Activated naive CD8-positive, alpha-beta T cell treated with anti-CD3 and anti-CD28 coated beads, Interleukin-2, amount 50 U/mL, for 24 hours (primary cell): ENCODE data around the gene ZFYVE26.
A peak's percentile ranks its signal among the peaks of the same experiment; 100 is the strongest.

Experiments used
- ATAC-seq: fragments of 150-1000 bp; cut with Tn5 transposase; one replicate; pipeline ENCODE4 v1.10.0; 2021
- DNase-seq: peaks from one replicate; pipeline ENCODE4 v3.0.0; 2021
- H3K27ac Mint-ChIP-seq: one replicate; pipeline ENCODE4 v1.8.0; 2021; ENCODE audit warnings: mild to moderate bottlenecking, mixed read lengths
- H3K27me3 Mint-ChIP-seq: one replicate; pipeline ENCODE4 v1.8.0; 2021; ENCODE audit warnings: mixed read lengths
- H3K36me3 Mint-ChIP-seq: one replicate; pipeline ENCODE4 v1.8.0; 2021; ENCODE audit warnings: low read depth, mixed read lengths
- H3K4me1 Mint-ChIP-seq: one replicate; pipeline ENCODE4 v1.8.0; 2021; ENCODE audit warnings: mixed read lengths
- H3K4me3 Mint-ChIP-seq: one replicate; pipeline ENCODE4 v1.8.0; 2021; ENCODE audit warnings: mild to moderate bottlenecking, moderate library complexity, mixed read lengths
- H3K9me3 Mint-ChIP-seq: one replicate; pipeline ENCODE4 v1.8.0; 2021; ENCODE audit warnings: mixed read lengths

ZFYVE26 gene

GRCh38 chr14:67816326-67817002 lies at the start of gene ZFYVE26:
TSS of gene ZFYVE26 (minus strand) at chr14:67816590. CDS start at chr14:67815963, 627 bp downstream.
- H3K27ac Mint-ChIP-seq = peak within 1 kb of the TSS; percentile 96
- peak; percentile 90 for ATAC-seq
- DNase-seq = peak; percentile 88
- H3K9me3 Mint-ChIP-seq = no peaks in the 10 kb centered on the region
- peaks cover 57% of the 10 kb centered on the region for H3K4me1 Mint-ChIP-seq
- peaks cover 11% of the 10 kb centered on the region for H3K36me3 Mint-ChIP-seq
- peak within 1 kb of the TSS; percentile 98 for H3K4me3 Mint-ChIP-seq
- no peaks in the 10 kb centered on the region for H3K27me3 Mint-ChIP-seq

- Mint-ChIP-seq H3K9me3 (no peaks in the 10 kb centered on the region), H3K36me3 (peaks cover 23% of the 10 kb centered on the region), H3K4me1 (peaks cover 9% of the 10 kb centered on the region), H3K4me3 (no peak overlapping the region), H3K27me3 (no peaks in the 10 kb centered on the region), H3K27ac (no peak overlapping the region)
- no peak for ATAC-seq
- no peak for DNase-seq
These were observed 46.8 kb upstream of the ZFYVE26 start for GRCh38 chr14:67863223-67863622.

- no peak for DNase-seq
- Mint-ChIP-seq H3K4me3 (no peak overlapping the region), H3K27ac (no peak overlapping the region), H3K27me3 (no peaks in the 10 kb centered on the region), H3K9me3 (no peaks in the 10 kb centered on the region), H3K36me3 (no peaks in the 10 kb centered on the region), H3K4me1 (peaks cover 12% of the 10 kb centered on the region)
- no peak for ATAC-seq
These were observed 42.9 kb upstream of the ZFYVE26 start for GRCh38 chr14:67859169-67859749.

GRCh38 chr14:67857778-67858350 lies 41.5 kb upstream of the ZFYVE26 start:
- no peak for DNase-seq
- no peaks in the 10 kb centered on the region for H3K36me3 Mint-ChIP-seq
- no peak overlapping the region for H3K27ac Mint-ChIP-seq
- no peaks in the 10 kb centered on the region for H3K9me3 Mint-ChIP-seq
- ATAC-seq = no peak
- no peaks in the 10 kb centered on the region for H3K27me3 Mint-ChIP-seq
- H3K4me1 Mint-ChIP-seq = peaks cover 18% of the 10 kb centered on the region
- H3K4me3 Mint-ChIP-seq = no peak overlapping the region

GRCh38 chr14:67856827-67857226 lies 40.4 kb upstream of the ZFYVE26 start:
- DNase-seq = no peak

GRCh38 chr14:67853715-67854114 lies 37.3 kb upstream of the ZFYVE26 start:
- Mint-ChIP-seq H3K4me1 (peaks cover 11% of the 10 kb centered on the region), H3K36me3 (peaks cover 5% of the 10 kb centered on the region), H3K27ac (peak overlapping the region; percentile 44), H3K27me3 (no peaks in the 10 kb centered on the region), H3K4me3 (no peak overlapping the region), H3K9me3 (no peaks in the 10 kb centered on the region)
- ATAC-seq = no peak
- DNase-seq = no peak

More at GRCh38 chr14:67856827-67857226, 40.4 kb upstream of the ZFYVE26 start:
- Mint-ChIP-seq H3K27me3 (no peaks in the 10 kb centered on the region), H3K36me3 (no peaks in the 10 kb centered on the region), H3K4me1 (peaks cover 18% of the 10 kb centered on the region), H3K27ac (no peak overlapping the region), H3K4me3 (no peak overlapping the region), H3K9me3 (no peaks in the 10 kb centered on the region)
- no peak for ATAC-seq

- H3K27me3 Mint-ChIP-seq = no peaks in the 10 kb centered on the region
- H3K36me3 Mint-ChIP-seq = peaks cover 9% of the 10 kb centered on the region
- peaks cover 5% of the 10 kb centered on the region for H3K9me3 Mint-ChIP-seq
- H3K4me3 Mint-ChIP-seq = no peak overlapping the region
- H3K27ac Mint-ChIP-seq = peak overlapping the region; percentile 44
- ATAC-seq = no peak
- no peak for DNase-seq
- peaks cover 9% of the 10 kb centered on the region for H3K4me1 Mint-ChIP-seq
These were observed 36.7 kb upstream of the ZFYVE26 start for GRCh38 chr14:67852926-67853604.

- Mint-ChIP-seq H3K27ac (no peak overlapping the region), H3K4me3 (no peak overlapping the region), H3K4me1 (peaks cover 9% of the 10 kb centered on the region), H3K27me3 (no peaks in the 10 kb centered on the region), H3K36me3 (peaks cover 16% of the 10 kb centered on the region), H3K9me3 (peaks cover 14% of the 10 kb centered on the region)
- DNase-seq (no peak), ATAC-seq (no peak)
These were observed 35.5 kb upstream of the ZFYVE26 start for GRCh38 chr14:67851785-67852410.

- H3K4me3 Mint-ChIP-seq = no peak overlapping the region
- H3K27ac Mint-ChIP-seq = no peak overlapping the region
- DNase-seq = no peak
These were observed 33.9 kb upstream of the ZFYVE26 start for GRCh38 chr14:67850066-67850830.

GRCh38 chr14:67846029-67846610 lies 29.7 kb upstream of the ZFYVE26 start:
- H3K27ac Mint-ChIP-seq = no peak overlapping the region
- no peak overlapping the region for H3K4me3 Mint-ChIP-seq
- peaks cover 3% of the 10 kb centered on the region for H3K4me1 Mint-ChIP-seq
- no peak for ATAC-seq
- H3K27me3 Mint-ChIP-seq = no peaks in the 10 kb centered on the region
- H3K36me3 Mint-ChIP-seq = peaks cover 31% of the 10 kb centered on the region
- peaks cover 17% of the 10 kb centered on the region for H3K9me3 Mint-ChIP-seq
- DNase-seq = no peak

More at GRCh38 chr14:67850066-67850830, 33.9 kb upstream of the ZFYVE26 start:
- ATAC-seq = no peak
- H3K9me3 Mint-ChIP-seq = peaks cover 17% of the 10 kb centered on the region
- peaks cover 6% of the 10 kb centered on the region for H3K4me1 Mint-ChIP-seq
- H3K36me3 Mint-ChIP-seq = peaks cover 19% of the 10 kb centered on the region
- no peaks in the 10 kb centered on the region for H3K27me3 Mint-ChIP-seq

- H3K27me3 Mint-ChIP-seq = no peaks in the 10 kb centered on the region
- no peak for ATAC-seq
- no peaks in the 10 kb centered on the region for H3K9me3 Mint-ChIP-seq
- H3K36me3 Mint-ChIP-seq = peaks cover 20% of the 10 kb centered on the region
- no peak overlapping the region for H3K4me3 Mint-ChIP-seq
- H3K4me1 Mint-ChIP-seq = no peaks in the 10 kb centered on the region
- H3K27ac Mint-ChIP-seq = no peak overlapping the region
- peak; percentile 24 for DNase-seq
These were observed 20.7 kb upstream of the ZFYVE26 start for GRCh38 chr14:67837011-67837624.

- Mint-ChIP-seq H3K9me3 (no peaks in the 10 kb centered on the region), H3K36me3 (peaks cover 12% of the 10 kb centered on the region), H3K4me1 (no peaks in the 10 kb centered on the region), H3K27ac (no peak overlapping the region), H3K27me3 (no peaks in the 10 kb centered on the region), H3K4me3 (no peak overlapping the region)
- DNase-seq (no peak), ATAC-seq (no peak)
These were observed 19.2 kb upstream of the ZFYVE26 start for GRCh38 chr14:67835596-67835995.

GRCh38 chr14:67833403-67833802 lies 17.0 kb upstream of the ZFYVE26 start:
- no peak overlapping the region for H3K4me3 Mint-ChIP-seq
- no peaks in the 10 kb centered on the region for H3K4me1 Mint-ChIP-seq
- H3K36me3 Mint-ChIP-seq = peaks cover 13% of the 10 kb centered on the region
- H3K27ac Mint-ChIP-seq = no peak overlapping the region
- ATAC-seq = no peak
- no peaks in the 10 kb centered on the region for H3K9me3 Mint-ChIP-seq
- H3K27me3 Mint-ChIP-seq = no peaks in the 10 kb centered on the region
- no peak for DNase-seq
